Chondrocyte (in vitro differentiated cells): ENCODE results near the gene PARD3B. TPM values are rescaled to one million over a fixed set of nuclear protein-coding genes. Genes with fewer than 3 reads are reported as not detected.

Experiments used
- DNase-seq: peaks from one replicate; pipeline ENCODE4 v3.0.0; 2021; ENCODE audit warnings: mixed read lengths, low spot score
- H3K27ac Mint-ChIP-seq: one replicate; pipeline ENCODE4 v1.8.0; 2021; ENCODE audit warnings: mild to moderate bottlenecking, moderate library complexity, mixed read lengths; ENCODE audit not compliant: unreplicated experiment
- H3K27me3 Mint-ChIP-seq: 2 replicates; pipeline ENCODE4 v1.8.0; 2021; ENCODE audit warnings: low read depth, mixed read lengths
- H3K36me3 Mint-ChIP-seq: 2 replicates; pipeline ENCODE4 v1.8.0; 2021; ENCODE audit warnings: low read depth, mixed read lengths
- H3K4me1 Mint-ChIP-seq: 2 replicates; pipeline ENCODE4 v1.8.0; 2021; ENCODE audit warnings: low read depth, mild to moderate bottlenecking, mixed read lengths
- H3K4me3 Mint-ChIP-seq: one replicate; pipeline ENCODE4 v1.8.0; 2021; ENCODE audit warnings: mild to moderate bottlenecking, moderate library complexity, mixed read lengths; ENCODE audit not compliant: unreplicated experiment
- H3K9me3 Mint-ChIP-seq: 2 replicates; pipeline ENCODE4 v1.8.0; 2021; ENCODE audit warnings: low read depth, mixed read lengths
- total RNA-seq: library from RNA; stranded (reverse); gene quantifications from 3 replicates; pipeline ENCODE4 v1.2.1, GENCODE V29; 2021
- TF ChIP-seq, protein P1 (sequence below): fragments of 200-600 bp; sonication (generic); IDR thresholded peaks from 2 replicates; pipeline ENCODE4 v1.5.0; 2021; ENCODE audit warnings: antibody characterized with exemption, mild to moderate bottlenecking, moderate library complexity

PARD3B gene
- total RNA-seq, 1 donor from 2014 or later: 24.9 TPM

DNA sequence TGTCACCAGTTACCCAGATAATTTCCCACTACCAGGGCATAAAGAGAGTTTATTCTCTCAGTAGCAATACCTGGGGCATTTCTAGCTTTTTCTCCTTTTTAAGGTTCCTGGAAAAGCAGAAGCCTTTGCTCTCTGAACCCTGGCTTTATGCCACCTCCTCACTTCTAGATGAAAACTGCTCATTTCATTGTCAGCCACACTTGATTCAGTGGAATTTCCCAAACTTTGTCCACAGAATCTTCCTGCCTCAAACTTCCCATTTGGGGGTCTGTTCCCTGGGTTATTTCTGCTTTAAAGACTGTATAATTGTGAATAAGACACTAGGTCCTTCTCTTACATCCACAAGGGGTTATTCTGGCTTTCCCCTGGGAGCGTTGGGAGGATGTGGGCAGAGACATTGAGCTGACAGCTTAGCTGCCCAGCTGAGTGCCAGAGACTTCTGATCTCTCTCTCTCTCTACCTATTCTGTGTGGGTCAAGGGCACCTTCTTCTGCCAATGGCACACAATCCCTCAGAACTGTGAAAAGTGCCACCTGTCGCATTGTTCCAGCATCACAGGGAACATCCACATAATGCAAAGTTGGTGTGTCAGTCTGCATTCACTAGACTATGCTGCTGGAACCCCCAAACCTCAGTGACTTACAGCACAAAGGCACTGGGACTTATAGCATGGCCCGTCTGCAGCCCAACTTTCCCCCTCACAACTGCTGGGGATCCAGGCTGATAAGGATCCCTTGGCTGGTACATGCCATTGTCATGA lies 1117.1 kb downstream of the PARD3B start:
- Mint-ChIP-seq H3K36me3 (no peaks in the 10 kb centered on the region), H3K27ac (no peak overlapping the region), H3K27me3 (no peaks in the 10 kb centered on the region), H3K9me3 (peaks cover 2% of the 10 kb centered on the region), H3K4me1 (peaks cover 25% of the 10 kb centered on the region), H3K4me3 (no peak overlapping the region)
- DNase-seq: no peak
- TF ChIP-seq, protein P1, sequence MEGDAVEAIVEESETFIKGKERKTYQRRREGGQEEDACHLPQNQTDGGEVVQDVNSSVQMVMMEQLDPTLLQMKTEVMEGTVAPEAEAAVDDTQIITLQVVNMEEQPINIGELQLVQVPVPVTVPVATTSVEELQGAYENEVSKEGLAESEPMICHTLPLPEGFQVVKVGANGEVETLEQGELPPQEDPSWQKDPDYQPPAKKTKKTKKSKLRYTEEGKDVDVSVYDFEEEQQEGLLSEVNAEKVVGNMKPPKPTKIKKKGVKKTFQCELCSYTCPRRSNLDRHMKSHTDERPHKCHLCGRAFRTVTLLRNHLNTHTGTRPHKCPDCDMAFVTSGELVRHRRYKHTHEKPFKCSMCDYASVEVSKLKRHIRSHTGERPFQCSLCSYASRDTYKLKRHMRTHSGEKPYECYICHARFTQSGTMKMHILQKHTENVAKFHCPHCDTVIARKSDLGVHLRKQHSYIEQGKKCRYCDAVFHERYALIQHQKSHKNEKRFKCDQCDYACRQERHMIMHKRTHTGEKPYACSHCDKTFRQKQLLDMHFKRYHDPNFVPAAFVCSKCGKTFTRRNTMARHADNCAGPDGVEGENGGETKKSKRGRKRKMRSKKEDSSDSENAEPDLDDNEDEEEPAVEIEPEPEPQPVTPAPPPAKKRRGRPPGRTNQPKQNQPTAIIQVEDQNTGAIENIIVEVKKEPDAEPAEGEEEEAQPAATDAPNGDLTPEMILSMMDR: no peak

DNA sequence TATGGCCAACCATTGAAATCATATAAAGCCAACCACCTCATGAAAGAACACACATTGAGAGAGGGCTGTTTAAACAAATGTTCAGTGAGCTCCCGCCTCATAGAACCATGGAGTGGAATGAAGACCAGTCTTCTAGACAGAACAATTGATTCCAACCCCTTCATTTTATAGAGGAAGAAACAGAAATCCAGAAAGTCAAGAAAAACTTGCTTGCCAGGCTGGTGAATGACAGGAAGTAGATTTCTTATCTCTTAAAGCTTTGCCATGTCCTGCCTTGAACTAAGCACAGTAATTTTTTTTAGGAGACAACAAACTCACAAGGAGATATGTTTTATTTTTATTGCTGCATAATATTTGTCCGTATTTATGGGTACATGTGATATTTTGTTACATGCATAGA lies 1120.5 kb downstream of the PARD3B start:
- H3K36me3 Mint-ChIP-seq: no peaks in the 10 kb centered on the region
- no peak overlapping the region for H3K27ac Mint-ChIP-seq
- H3K4me3 Mint-ChIP-seq: no peak overlapping the region
- DNase-seq: no peak
- H3K4me1 Mint-ChIP-seq: peaks cover 9% of the 10 kb centered on the region
- TF ChIP-seq, protein P1: no peak
- no peaks in the 10 kb centered on the region for H3K27me3 Mint-ChIP-seq
- peaks cover 5% of the 10 kb centered on the region for H3K9me3 Mint-ChIP-seq
